ENCODE data around the gene ANKRD24. TPM values are rescaled to one million over a fixed set of nuclear protein-coding genes. Genes with fewer than 3 reads are reported as not detected.
"Not testable (repeated sequence)": the region's sequence is repeated elsewhere in the genome, so short reads cannot be mapped to it uniquely, and the experiment has no call there.

Gene ANKRD24
- total and polyA plus RNA-seq, 2 experiments from 2014 or later: 3.7 to 18.0 TPM

GRCh38 chr19:4217429-4218264 lies 35.2 kb downstream of the ANKRD24 start:
- H3K27ac ChIP-seq (ENCODE audit: low read depth): no peak overlapping the region
- peaks cover 6% of the 10 kb centered on the region; the same call in 1 of the 2 replicates for H3F3A ChIP-seq (replicated peaks; ENCODE audit: low read depth)
- H3K9me2 ChIP-seq (ENCODE audit: insufficient read depth): no peaks in the 10 kb centered on the region
- Mint-ChIP-seq H3K9me3 (peaks cover 5% of the 10 kb centered on the region; the same call in 1 of the 3 replicates), H3K27ac (no peak overlapping the region), H3K4me3 (no peak overlapping the region), H3K36me3 (ENCODE audit: low read depth) (peaks cover 18% of the 10 kb centered on the region), H3K27me3 (ENCODE audit: insufficient read depth, low read depth, poor library complexity) (peaks cover 20% of the 10 kb centered on the region), H3K4me1 (no peaks in the 10 kb centered on the region; the same call in 2 of the 3 replicates)
- H3K79me2 ChIP-seq (replicated peaks; ENCODE audit: insufficient read depth): no peaks in the 10 kb centered on the region
- DNase-seq (ENCODE audit: low spot score): peak; percentile 21
- H4K20me1 ChIP-seq (replicated peaks; ENCODE audit: insufficient read depth): no peaks in the 10 kb centered on the region
- TF ChIP-seq, protein P1, sequence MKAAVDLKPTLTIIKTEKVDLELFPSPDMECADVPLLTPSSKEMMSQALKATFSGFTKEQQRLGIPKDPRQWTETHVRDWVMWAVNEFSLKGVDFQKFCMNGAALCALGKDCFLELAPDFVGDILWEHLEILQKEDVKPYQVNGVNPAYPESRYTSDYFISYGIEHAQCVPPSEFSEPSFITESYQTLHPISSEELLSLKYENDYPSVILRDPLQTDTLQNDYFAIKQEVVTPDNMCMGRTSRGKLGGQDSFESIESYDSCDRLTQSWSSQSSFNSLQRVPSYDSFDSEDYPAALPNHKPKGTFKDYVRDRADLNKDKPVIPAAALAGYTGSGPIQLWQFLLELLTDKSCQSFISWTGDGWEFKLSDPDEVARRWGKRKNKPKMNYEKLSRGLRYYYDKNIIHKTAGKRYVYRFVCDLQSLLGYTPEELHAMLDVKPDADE (IDR thresholded peaks at IDR 0.05): no peak
- no peak for TF ChIP-seq EZH2 (IDR thresholded peaks at IDR 0.05; ENCODE audit: low read depth, unreplicated experiment)
- no peak for TF ChIP-seq ZNF331 (CRISPR knock-in tag; IDR thresholded peaks at IDR 0.05; ENCODE audit: low read depth)
- TF ChIP-seq POLR2AphosphoS5 (IDR thresholded peaks at IDR 0.05; ENCODE audit: low read depth): no peak
- no peak for TF ChIP-seq REST (IDR thresholded peaks at IDR 0.05; ENCODE audit: unreplicated experiment)
- TF ChIP-seq CREB1 (CRISPR knock-in tag; IDR thresholded peaks at IDR 0.05; ENCODE audit: low read depth): no peak
- TF ChIP-seq JUNB (IDR thresholded peaks at IDR 0.05; ENCODE audit: unreplicated experiment): no peak
- H3K4me1 ChIP-seq (ENCODE audit: insufficient read depth): no peaks in the 10 kb centered on the region
- ATAC-seq: no peak; the same call in 2 of the 3 replicates
- H3K4me2 ChIP-seq: no peak overlapping the region
- H3K27me3 ChIP-seq (ENCODE audit: insufficient read depth): no peaks in the 10 kb centered on the region
- H3K36me3 ChIP-seq (ENCODE audit: insufficient read depth): no peaks in the 10 kb centered on the region; the same call in 1 of the 2 replicates
- H3K4me3 ChIP-seq: no peak overlapping the region
- no peak overlapping the region for H2AFZ ChIP-seq

GRCh38 chr19:4218523-4218922 lies 36.0 kb downstream of the ANKRD24 start:
- H3K4me3 ChIP-seq; H3K9me2 ChIP-seq (ENCODE audit: insufficient read depth); ATAC-seq; H3K9me3 Mint-ChIP-seq; H3K36me3 ChIP-seq (ENCODE audit: insufficient read depth); H3K27ac ChIP-seq (ENCODE audit: low read depth); H3K27me3 ChIP-seq (ENCODE audit: insufficient read depth); H3K4me3 Mint-ChIP-seq; H3K4me1 ChIP-seq (ENCODE audit: insufficient read depth); H3K4me2 ChIP-seq; H3K27ac Mint-ChIP-seq; H2AFZ ChIP-seq; H3F3A ChIP-seq (replicated peaks; ENCODE audit: low read depth); H3K79me2 ChIP-seq (replicated peaks; ENCODE audit: insufficient read depth); DNase-seq (ENCODE audit: low spot score); H3K4me1 Mint-ChIP-seq; H4K20me1 ChIP-seq (replicated peaks; ENCODE audit: insufficient read depth): not testable (repeated sequence)
- peaks cover 20% of the 10 kb centered on the region for H3K27me3 Mint-ChIP-seq (ENCODE audit: insufficient read depth, low read depth, poor library complexity)
- peaks cover 18% of the 10 kb centered on the region for H3K36me3 Mint-ChIP-seq (ENCODE audit: low read depth)
